Endothelial cell of umbilical vein (primary cell): ENCODE results near the gene TMEM267. TPM values are rescaled to one million over a fixed set of nuclear protein-coding genes. Genes with fewer than 3 reads are reported as not detected.

ENCODE experiments used
- BruUV-seq: library from RNA; stranded (reverse); fragments of 400-500 nt; replicated peaks from 2 replicates; lab custom pipeline; 2021; lab: Mats Ljungman, UMichigan
- CTCF ChIA-PET: fragments of 300-600, 350-600 bp; sonication (Branson Sonifier 250); formaldehyde crosslinking; loops from one replicate; lab custom pipeline; 2021; ENCODE audit warnings: antibody characterized with exemption, inconsistent platforms; lab: Charles Lee
- POLR2A ChIA-PET: fragments of 300-600, 350-600 bp; sonication (Branson Sonifier 250); formaldehyde crosslinking; loops from one replicate; lab custom pipeline; 2021; ENCODE audit warnings: antibody characterized with exemption, inconsistent platforms; lab: Charles Lee
- DNase-seq: peaks from one replicate; pipeline ENCODE4 v3.0.0-alpha.2; 2011; ENCODE audit warnings: low read depth, low spot score
- FAIRE-seq: peaks from 2 replicates; lab custom pipeline; 2011; peaks lifted over from hg19 to GRCh38; lab: Jason Lieb, UNC
- H2AFZ ChIP-seq: 2 replicates; pipeline ENCODE4 v1.6.0; 2012; ENCODE audit warnings: low read depth, low read length, control low read depth, inconsistent platforms
- H3K27ac ChIP-seq: 2 replicates; pipeline ENCODE4 v1.5.1; 2011; ENCODE audit warnings: low read depth, mild to moderate bottlenecking, control low read depth, low read length, moderate library complexity; ENCODE audit not compliant: insufficient read depth
- H3K27me3 ChIP-seq, 2 experiments: 2 replicates each; pipeline versions ENCODE4 v1.6.0 to v1.6.1; 2011; ENCODE audit warnings: low read length in 2 of 2, mixed read lengths in 1 of 2; ENCODE audit not compliant: control insufficient read depth in 2 of 2, insufficient read depth in 2 of 2
- H3K36me3 ChIP-seq, 2 experiments: 2 replicates in 1 of 2; 3 replicates in 1 of 2; pipeline ENCODE4 v1.5.1; 2011; ENCODE audit warnings: low read length in 2 of 2, mild to moderate bottlenecking in 1 of 2, moderate library complexity in 1 of 2; ENCODE audit not compliant: control insufficient read depth in 2 of 2, insufficient read depth in 2 of 2; ENCODE audit errors: extremely low read depth in 1 of 2
- H3K4me1 ChIP-seq: 3 replicates; pipeline ENCODE4 v1.5.1; 2011; ENCODE audit warnings: mild to moderate bottlenecking, low read length; ENCODE audit not compliant: control insufficient read depth, insufficient read depth; ENCODE audit errors: extremely low read depth
- H3K4me2 ChIP-seq: 2 replicates; pipeline ENCODE4 v1.6.1; 2011; ENCODE audit warnings: low read length, control low read depth, mixed read lengths; ENCODE audit not compliant: insufficient read depth
- H3K4me3 ChIP-seq, 3 experiments: fragments of 200-600 bp in 1 of 3; sonication (generic), shearing (Covaris generic) in 1 of 3; replicated peaks in 1 of 3; 2 replicates each; pipeline ENCODE4 v1.5.1; 2011 to 2016; ENCODE audit warnings: control low read depth in 3 of 3, low read length in 3 of 3, mild to moderate bottlenecking in 2 of 3, inconsistent platforms in 1 of 3, low read depth in 1 of 3, moderate library complexity in 1 of 3; ENCODE audit not compliant: insufficient read depth in 1 of 3
- H3K79me2 ChIP-seq: 2 replicates; pipeline ENCODE4 v1.6.0; 2012; ENCODE audit warnings: low read length, inconsistent platforms; ENCODE audit not compliant: control insufficient read depth, insufficient read depth
- H3K9ac ChIP-seq: replicated peaks from 2 replicates; pipeline ENCODE3; 2011; ENCODE audit warnings: low read length, control low read depth; ENCODE audit not compliant: insufficient read depth; ENCODE audit errors: extremely low read depth
- H3K9me1 ChIP-seq: replicated peaks from 3 replicates; pipeline ENCODE4 v1.6.0; 2011; ENCODE audit warnings: mild to moderate bottlenecking, low read length; ENCODE audit not compliant: control insufficient read depth, insufficient read depth; ENCODE audit errors: extremely low read depth
- H3K9me3 ChIP-seq: replicated peaks from 2 replicates; pipeline ENCODE4 v1.5.1; 2012; ENCODE audit warnings: low read length, inconsistent platforms; ENCODE audit not compliant: control insufficient read depth, insufficient read depth
- H4K20me1 ChIP-seq: replicated peaks from 2 replicates; pipeline ENCODE3; 2011; ENCODE audit warnings: mild to moderate bottlenecking, low read length; ENCODE audit not compliant: control insufficient read depth, insufficient read depth; ENCODE audit errors: extremely low read depth
- CTCF ChIP-seq, 2 donors: IDR thresholded peaks; 1 replicate in 1 of 2; 2 replicates in 1 of 2; pipeline ENCODE4 v1.5.1; 2011; ENCODE audit warnings: low read length in 2 of 2, mild to moderate bottlenecking in 2 of 2, moderate library complexity in 2 of 2, control low read depth in 1 of 2, inconsistent platforms in 1 of 2, low read depth in 1 of 2; ENCODE audit not compliant: insufficient read depth in 1 of 2; ENCODE audit errors: extremely low read depth in 1 of 2
- EZH2 ChIP-seq: IDR thresholded peaks from 2 replicates; pipeline ENCODE4 v1.6.1; 2012; ENCODE audit warnings: borderline replicate concordance, low read depth, mild to moderate bottlenecking, moderate library complexity, low read length, inconsistent platforms; ENCODE audit not compliant: severe bottlenecking
- FOS ChIP-seq: IDR thresholded peaks from 2 replicates; pipeline ENCODE4 v1.6.1; 2011; ENCODE audit warnings: mild to moderate bottlenecking, low read length, moderate library complexity, borderline replicate concordance; ENCODE audit not compliant: insufficient read depth
- GATA2 ChIP-seq: IDR thresholded peaks from 2 replicates; pipeline ENCODE4 v1.7.0; 2011; ENCODE audit warnings: low read depth, mild to moderate bottlenecking, moderate library complexity, mixed read lengths, low read length; ENCODE audit not compliant: insufficient read length, insufficient read depth
- JUN ChIP-seq: IDR thresholded peaks from 2 replicates; pipeline ENCODE4 v1.6.1; 2011; ENCODE audit warnings: borderline replicate concordance, low read depth; ENCODE audit not compliant: insufficient read length, insufficient read depth
- MAX ChIP-seq: IDR thresholded peaks from 2 replicates; pipeline ENCODE4 v1.6.1; 2011; ENCODE audit not compliant: insufficient read depth, insufficient read length
- MYC ChIP-seq: IDR thresholded peaks from one replicate; pipeline ENCODE4 v1.6.1; 2011; ENCODE audit warnings: mild to moderate bottlenecking, low read depth, low read length
- POLR2A ChIP-seq: IDR thresholded peaks from 2 replicates; pipeline ENCODE4 v1.6.1; 2012; ENCODE audit warnings: low read depth, mild to moderate bottlenecking, control low read depth, low read length
- POLR2AphosphoS5 ChIP-seq: IDR thresholded peaks from 2 replicates; pipeline ENCODE4 v1.6.1; 2012; ENCODE audit warnings: low read depth, mild to moderate bottlenecking, control low read depth, low read length, moderate library complexity; ENCODE audit not compliant: insufficient read depth
- dilution Hi-C: fragments of 300-500 bp; cut with MboI; formaldehyde crosslinking; loops from one replicate; pipeline ENCODE4 v1.15.0; 2019; ENCODE audit warnings: low sequenced_read_pairs; ENCODE audit not compliant: extremely low pct_ligation_motif_present
- intact Hi-C: fragments of 100-400 bp; cut with micrococcal nuclease; formaldehyde crosslinking; loops from one replicate; pipeline ENCODE4 v1.10.0; 2022
- polyA plus RNA-seq, 4 experiments: library from polyadenylated mRNA; depleted of rRNA in 3 of 4; stranded (reverse) in 3 of 4; unstranded in 1 of 4; fragments of >200 nt; gene quantifications; 2 replicates each; pipeline versions ENCODE4 v1.2.1 to v1.2.3, GENCODE V29; 2011 to 2012; ENCODE audit warnings: missing spikeins in 1 of 4
- total RNA-seq: library from RNA; stranded (reverse); gene quantifications from 2 replicates; pipeline ENCODE4 v1.2.3, GENCODE V29; 2021

The TMEM267 gene
- total and polyA plus RNA-seq, 2 donors (not counting 3 experiments of a cell fraction or from before 2014, with no cell fraction given), result 5.4 to 8.6 TPM

- no peak for DNase-seq
- Histone ChIP-seq H4K20me1 (no peaks in the 10 kb centered on the region), H3K4me1 (no peaks in the 10 kb centered on the region), H3K4me2 (no peak overlapping the region), H2AFZ (no peak overlapping the region), H3K9ac (no peak overlapping the region), H3K79me2 (no peaks in the 10 kb centered on the region), H3K27me3 (peaks cover 3 to 11% of the 10 kb centered on the region in 2 experiments), H3K36me3 (no peaks in the 10 kb centered on the region), H3K9me1 (no peaks in the 10 kb centered on the region), H3K4me3 (no peak overlapping the region), H3K27ac (no peak overlapping the region), H3K9me3 (no peaks in the 10 kb centered on the region)
- POLR2A ChIA-PET, result no interaction called here
- BruUV-seq, result no TSS peak
- dilution Hi-C loops, result no loop called here
- FAIRE-seq, result no peak
- intact Hi-C loops, result no loop called here
- CTCF ChIA-PET, result no interaction called here
- TF ChIP-seq CTCF (IDR thresholded peaks at IDR 0.05; ENCODE audit: extremely low read depth in 1 of 2, insufficient read depth in 1 of 2, low read depth in 1 of 2, low read length in 2 of 2), result no peak
- no peak for TF ChIP-seq GATA2
- TF ChIP-seq FOS, result no peak
These were observed 67.5 kb downstream of the TMEM267 start for GRCh38 chr5:43415935-43416802.

- POLR2A ChIA-PET, result no interaction called here
These were observed 69.7 kb downstream of the TMEM267 start for GRCh38 chr5:43413966-43414365.

More at GRCh38 chr5:43413966-43414365, 69.7 kb downstream of the TMEM267 start:
- H3K9me1 ChIP-seq, result no peaks in the 10 kb centered on the region
- no peak for DNase-seq
- no peak overlapping the region for H3K9ac ChIP-seq
- H3K9me3 ChIP-seq, result no peaks in the 10 kb centered on the region
- no peak for TF ChIP-seq MAX
- no peak for TF ChIP-seq POLR2AphosphoS5
- TF ChIP-seq FOS, result no peak
- no peak for TF ChIP-seq CTCF (IDR thresholded peaks at IDR 0.05; ENCODE audit: extremely low read depth in 1 of 2, insufficient read depth in 1 of 2, low read depth in 1 of 2, low read length in 2 of 2)
- no peak for TF ChIP-seq GATA2
- TF ChIP-seq JUN, result no peak
- no peak for TF ChIP-seq POLR2A
- no peak for TF ChIP-seq EZH2
- TF ChIP-seq MYC, result no peak
- no peak overlapping the region for H2AFZ ChIP-seq
- H3K36me3 ChIP-seq, result no peaks in the 10 kb centered on the region
- BruUV-seq, result no TSS peak
- intact Hi-C loops, result no loop called here
- H3K27ac ChIP-seq, result no peak overlapping the region
- no peaks in the 10 kb centered on the region for H3K79me2 ChIP-seq
- no peaks in the 10 kb centered on the region for H3K4me1 ChIP-seq
- H3K27me3 ChIP-seq, result peaks cover 0 to 7% of the 10 kb centered on the region in 2 experiments
- no peaks in the 10 kb centered on the region for H4K20me1 ChIP-seq
- no peak for FAIRE-seq
- no peak overlapping the region for H3K4me3 ChIP-seq
- dilution Hi-C loops, result no loop called here
- H3K4me2 ChIP-seq, result no peak overlapping the region
- CTCF ChIA-PET, result no interaction called here
